Measurements from ENCODE around the gene IL17B. TPM values are rescaled to one million over a fixed set of nuclear protein-coding genes. Genes with fewer than 3 reads are reported as not detected.
A peak's percentile ranks its signal among the peaks of the same experiment; 100 is the strongest.

Gene IL17B
- total and polyA plus RNA-seq, 9 of the 15 experiments (the other 6 are each of a cell fraction or from before 2014, with no cell fraction given) = 0.28 to 2.6 (median 0.53) TPM; not detected in 2

GRCh38 chr5:149400304-149400703 is 21.2 kb upstream of the IL17B start:
- Histone ChIP-seq H3K27ac (ENCODE audit: extremely low read depth, low read depth, low read length) (no peak overlapping the region), H3K79me2 (ENCODE audit: control insufficient read depth, insufficient read depth, low read length) (no peaks in the 10 kb centered on the region), H3K4me3 (no peak overlapping the region), H3K27me3 (ENCODE audit: control insufficient read depth in 2 of 2, insufficient read depth in 2 of 2, low read length in 2 of 2) (no peaks in the 10 kb centered on the region), H3K9me1 (ENCODE audit: control insufficient read depth, insufficient read depth, low read length) (no peaks in the 10 kb centered on the region), H3K36me3 (ENCODE audit: control insufficient read depth, insufficient read depth, low read length) (no peaks in the 10 kb centered on the region), H2AFZ (ENCODE audit: low read depth, low read length) (peak overlapping the region; percentile 1; the same call in 1 of the 2 replicates), H4K20me1 (replicated peaks; ENCODE audit: control insufficient read depth, insufficient read depth, low read length) (0 out of 2 replicates have a peak, but pooled peaks cover 3% of the 10 kb centered on the region), H3K4me1 (replicated peaks in 1 of 2; ENCODE audit: control insufficient read depth in 2 of 2, insufficient read depth in 2 of 2, low read length in 2 of 2) (peaks cover 15 to 32% of the 10 kb centered on the region in 2 experiments; a peak in 4 of 5 replicates), H3K4me2 (ENCODE audit: insufficient read depth, low read length) (peak overlapping the region; percentile 21; the same call in 1 of the 2 replicates), H3K9me3 (replicated peaks; ENCODE audit: control insufficient read depth, insufficient read depth, low read depth, low read length) (no peaks in the 10 kb centered on the region), H3K9ac (ENCODE audit: insufficient read depth in 1 of 2, low read depth in 2 of 2, low read length in 2 of 2) (no peak overlapping the region; a peak in 1 of 4 replicates)
- intact Hi-C loops (cut with micrococcal nuclease) (no loop called here), in situ Hi-C loops (cut with MboI) (no loop called here)
- CTCF ChIA-PET (ENCODE audit: low intra/inter-chr PET ratio) = no interaction called here
- no TSS peak for BruUV-seq (replicated peaks)
- FAIRE-seq (peak; percentile 93), DNase-seq (ENCODE audit: extremely low read depth in 1 of 4, low spot score in 3 of 4) (peak; percentile 55 to 88 (median 72)), ATAC-seq (peak; percentile 89)
- 2% methylated on average over 6 of the region's 6 CpGs for WGBS (ENCODE audit: insufficient coverage, low coverage, missing lambda C conversion rate)
- POLR2A ChIA-PET = interaction anchor here (0.6 to 1.5 kb wide), 9 partner anchors 11 to 1031 kb away, joined by 3 to 7 read pairs (median 4); no protein-coding TSS in a partner anchor
- peak; percentile 30; the same call in 1 of the 2 replicates for TF ChIP-seq TAL1 (IDR thresholded peaks at IDR 0.05)
- TF ChIP-seq SUPT5H (IDR thresholded peaks at IDR 0.05) = no peak
- TF ChIP-seq PBX2 (CRISPR knock-in tag; IDR thresholded peaks at IDR 0.05; ENCODE audit: low read depth) = no peak
- peak; percentile 34 for TF ChIP-seq PBX2 (tag; conservative IDR thresholded peaks at IDR 0.05; ENCODE audit: low read depth)
- TF ChIP-seq CTBP1 (IDR thresholded peaks at IDR 0.05; ENCODE audit: borderline replicate concordance) = peak; percentile 66; the same call in 1 of the 2 replicates
- no peak for TF ChIP-seq XRCC4 (IDR thresholded peaks at IDR 0.05; ENCODE audit: extremely low read depth, insufficient read depth, insufficient read length)
- no peak for TF ChIP-seq HDAC8 (tag; IDR thresholded peaks at IDR 0.05)
- peak; percentile 79 for TF ChIP-seq CBFA2T3 (IDR thresholded peaks at IDR 0.05)
- 0 out of 2 replicates have a peak, but pooled peaks have one; percentile 8 for TF ChIP-seq KLF16 (IDR thresholded peaks at IDR 0.05)
- TF ChIP-seq CCNT2 (IDR thresholded peaks at IDR 0.05; ENCODE audit: borderline replicate concordance, extremely low read depth, insufficient read length, low read depth, low read length) = no peak
- no peak for TF ChIP-seq ZNF778 (CRISPR knock-in tag; IDR thresholded peaks at IDR 0.05)
- TF ChIP-seq TFAM (CRISPR knock-in tag; conservative IDR thresholded peaks at IDR 0.05) = no peak
- no peak for TF ChIP-seq ZNF512 (tag; IDR thresholded peaks at IDR 0.05)
- TF ChIP-seq CBFA2T2 (conservative IDR thresholded peaks at IDR 0.05) = peak; percentile 68
- peak; percentile 20; the same call in 1 of the 2 replicates for TF ChIP-seq HDAC2 (IDR thresholded peaks at IDR 0.05)
- no peak for TF ChIP-seq PPARD (CRISPR knock-in tag; IDR thresholded peaks at IDR 0.05)
- no peak for TF ChIP-seq DIDO1 (tag; IDR thresholded peaks at IDR 0.05; ENCODE audit: low read depth)
- TF ChIP-seq RB1 (IDR thresholded peaks at IDR 0.05; ENCODE audit: low read depth) = no peak
- TF ChIP-seq NCOA1 (IDR thresholded peaks at IDR 0.05; ENCODE audit: low read depth) = no peak
- TF ChIP-seq L3MBTL2 (IDR thresholded peaks at IDR 0.05) = no peak
- no peak for TF ChIP-seq BRD4 (IDR thresholded peaks at IDR 0.05)
- TF ChIP-seq ZNF436 (CRISPR knock-in tag; IDR thresholded peaks at IDR 0.05) = no peak
- no peak for TF ChIP-seq MIER1 (IDR thresholded peaks at IDR 0.05; ENCODE audit: low read depth)

All from K562 (cell line).